GM21529 (cell line): ENCODE data around the gene PDZRN3.

Source experiments
- ATAC-seq: cut with Tn5 transposase; IDR thresholded peaks from one replicate; pipeline ENCODE4 v1.9.1; 2021; ENCODE audit not compliant: unreplicated experiment

PDZRN3 gene

GRCh38 chr3:73624821-73625665 is at the start of gene PDZRN3:
Gene PDZRN3, minus strand, starts transcription at chr3:73624941.
- no peak for ATAC-seq

- ATAC-seq, result no peak
Measured at GRCh38 chr3:73674280-73674679, 49.5 kb upstream of the PDZRN3 start.

GRCh38 chr3:73669260-73669659 is 44.5 kb upstream of the PDZRN3 start:
- ATAC-seq, result no peak

DNA sequence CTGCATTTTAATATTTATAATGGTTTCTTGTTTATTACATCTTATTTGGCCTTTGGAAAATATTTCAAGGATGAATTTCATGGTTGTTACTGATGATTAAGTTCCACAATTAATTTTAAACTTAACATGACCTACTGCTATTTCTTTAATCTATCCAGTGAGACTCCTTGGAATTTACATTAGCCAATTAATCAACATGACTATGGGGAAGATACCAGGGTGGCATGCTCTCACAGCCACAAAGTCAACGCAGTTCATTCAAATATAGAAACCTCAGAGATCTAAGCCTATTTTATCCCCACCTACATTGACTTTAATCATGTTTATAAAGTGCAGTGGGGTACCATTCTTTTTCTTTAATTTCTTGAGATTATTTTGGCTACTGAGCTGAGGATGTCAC is 43.6 kb upstream of the PDZRN3 start:
- ATAC-seq, result no peak

GRCh38 chr3:73667889-73668288 is 43.1 kb upstream of the PDZRN3 start:
- no peak for ATAC-seq

GRCh38 chr3:73665286-73665685 is 40.5 kb upstream of the PDZRN3 start:
- no peak for ATAC-seq

DNA sequence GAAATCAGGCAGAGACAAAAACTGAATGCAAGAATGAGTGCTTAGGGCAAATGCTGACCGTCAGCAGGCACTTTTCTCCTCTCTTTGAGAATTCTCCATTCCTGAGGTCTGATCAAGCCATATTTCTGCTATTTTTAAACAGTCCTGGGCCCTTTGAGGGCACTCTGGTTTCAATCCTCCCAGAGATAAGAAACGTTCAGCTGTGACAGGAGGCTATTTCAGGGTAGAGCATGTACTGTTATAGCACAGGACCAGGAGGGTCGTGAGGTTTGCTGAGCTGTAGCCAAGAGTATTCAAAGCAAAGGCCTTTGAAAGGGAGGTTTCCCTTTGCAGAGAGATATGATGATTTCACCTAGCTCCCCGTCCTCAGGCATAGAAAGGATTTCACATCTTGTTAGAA is 39.6 kb upstream of the PDZRN3 start:
- ATAC-seq, result no peak

DNA sequence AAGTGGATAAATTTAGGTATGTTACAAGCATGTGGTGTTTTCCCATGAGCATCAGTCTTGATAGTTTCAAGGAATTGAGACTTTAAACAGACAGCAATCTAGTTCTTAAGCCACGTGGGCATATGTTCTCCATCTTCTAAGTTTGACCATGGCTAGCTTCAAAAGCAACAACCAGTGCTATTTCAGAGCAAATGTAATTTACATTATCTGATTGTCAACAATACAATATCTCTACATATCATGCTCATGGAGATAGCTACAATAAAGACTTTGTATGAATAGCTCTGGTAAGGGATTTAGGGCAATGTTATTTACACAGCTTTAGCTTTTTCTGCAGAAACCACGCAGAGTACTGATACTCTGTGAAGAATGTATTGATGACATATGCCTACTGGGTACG is 38.8 kb upstream of the PDZRN3 start:
- no peak for ATAC-seq

GRCh38 chr3:73661265-73661664 is 36.5 kb upstream of the PDZRN3 start:
- ATAC-seq, result no peak

DNA sequence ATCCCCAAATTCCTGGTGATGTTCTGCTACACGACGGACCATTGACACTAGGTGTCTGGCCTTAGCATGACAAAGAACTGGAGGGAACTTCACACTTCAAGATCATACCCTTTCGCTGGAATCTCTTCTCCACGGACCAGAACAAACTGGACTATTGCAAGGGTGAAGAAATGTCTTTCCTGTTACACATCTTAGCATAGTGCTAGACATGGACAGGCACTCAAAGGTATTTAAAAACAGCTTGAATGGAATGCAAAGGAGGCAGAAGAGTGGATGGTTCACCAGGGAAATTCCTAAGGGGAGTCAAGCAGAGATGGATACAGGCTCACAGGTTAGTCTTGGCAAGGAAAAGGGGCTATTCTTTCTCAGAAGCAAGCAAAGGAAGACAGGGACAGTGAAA is 33.5 kb upstream of the PDZRN3 start:
- ATAC-seq, result no peak

DNA sequence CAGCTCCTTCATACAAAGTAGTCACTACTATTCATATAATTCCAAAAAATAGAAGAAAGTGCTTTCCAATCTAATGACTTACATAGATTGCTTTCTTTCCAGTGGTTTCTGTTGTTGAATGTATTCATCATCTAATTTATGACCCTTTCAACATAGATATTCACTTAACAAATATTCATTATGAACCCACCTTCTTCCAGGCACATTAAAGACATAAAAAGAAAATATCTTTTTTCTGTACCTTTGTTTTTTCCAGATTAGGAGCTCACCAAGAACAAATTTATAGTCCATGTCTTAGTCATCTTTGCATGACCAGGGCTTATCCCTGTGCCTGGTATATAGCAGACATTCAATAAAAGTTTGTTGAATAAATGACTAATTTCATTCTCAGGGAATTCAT is 32.4 kb upstream of the PDZRN3 start:
- ATAC-seq, result no peak

DNA sequence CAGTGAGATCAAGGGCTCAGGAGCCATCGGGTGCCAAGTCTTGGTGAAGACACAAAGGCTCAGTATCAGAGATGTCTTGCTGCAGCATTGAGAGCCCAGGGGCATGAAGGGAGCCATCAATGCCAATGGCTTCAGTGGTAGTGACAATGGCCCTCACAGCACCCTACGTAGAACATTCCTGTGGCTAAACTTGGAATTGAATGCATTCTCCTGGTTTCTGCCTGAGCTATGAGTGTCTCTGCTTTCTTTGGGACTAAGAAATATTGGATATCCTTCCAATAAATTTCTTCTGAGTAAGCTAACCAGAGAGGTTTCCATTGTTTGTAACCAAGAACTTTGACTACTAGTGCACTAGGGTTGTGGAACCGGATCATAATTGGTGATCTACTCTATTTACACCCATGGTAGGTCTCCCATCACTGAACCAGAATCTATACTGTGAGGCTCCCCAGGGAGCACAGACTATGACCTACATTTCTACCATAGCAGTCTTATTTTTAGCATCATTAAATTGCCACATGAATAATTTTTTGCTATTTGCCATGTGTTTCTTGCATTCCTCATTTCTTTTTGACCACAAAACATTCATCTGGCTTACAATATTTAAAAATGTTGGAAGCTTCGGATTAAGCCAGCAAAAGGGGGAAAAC is 31.6 kb upstream of the PDZRN3 start:
- no peak for ATAC-seq

DNA sequence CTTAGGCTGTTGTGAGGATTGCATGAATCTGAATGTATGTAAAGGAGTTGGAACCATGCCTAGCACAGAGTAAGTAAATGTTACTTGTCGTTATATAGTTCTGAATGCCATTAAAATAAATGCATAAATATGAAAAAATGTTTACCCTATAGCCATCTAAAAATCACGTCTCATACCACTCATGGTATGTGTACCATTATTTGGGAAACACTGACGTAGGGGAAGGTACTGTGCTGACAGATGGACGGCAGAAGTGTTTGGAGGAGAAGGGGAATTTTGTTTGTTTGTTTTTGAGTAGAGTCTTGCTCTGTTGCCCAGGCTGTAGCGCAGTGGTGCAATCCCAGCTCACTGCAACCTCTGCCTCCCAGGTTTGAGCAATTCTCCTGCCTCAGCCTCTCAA is 30.5 kb upstream of the PDZRN3 start:
- ATAC-seq, result no peak

DNA sequence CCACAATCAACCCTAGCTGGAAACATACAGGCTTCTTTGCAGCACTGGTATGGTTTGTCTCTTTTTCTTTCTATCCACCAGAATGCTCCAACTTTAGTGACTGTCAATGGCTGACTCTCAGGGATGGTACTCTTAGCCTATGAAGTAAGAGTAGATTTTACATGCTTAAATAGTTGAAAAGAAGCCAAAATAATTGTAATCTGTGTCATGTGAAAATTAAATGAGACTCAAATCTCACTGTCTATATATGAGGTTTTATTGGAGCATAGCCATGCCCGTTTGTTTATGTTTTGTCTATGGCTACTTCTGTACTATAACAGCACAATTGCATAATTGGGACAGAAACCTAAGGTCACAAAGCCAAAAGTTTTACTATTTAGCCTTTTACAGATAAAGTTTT is 29.1 kb upstream of the PDZRN3 start:
- no peak for ATAC-seq

DNA sequence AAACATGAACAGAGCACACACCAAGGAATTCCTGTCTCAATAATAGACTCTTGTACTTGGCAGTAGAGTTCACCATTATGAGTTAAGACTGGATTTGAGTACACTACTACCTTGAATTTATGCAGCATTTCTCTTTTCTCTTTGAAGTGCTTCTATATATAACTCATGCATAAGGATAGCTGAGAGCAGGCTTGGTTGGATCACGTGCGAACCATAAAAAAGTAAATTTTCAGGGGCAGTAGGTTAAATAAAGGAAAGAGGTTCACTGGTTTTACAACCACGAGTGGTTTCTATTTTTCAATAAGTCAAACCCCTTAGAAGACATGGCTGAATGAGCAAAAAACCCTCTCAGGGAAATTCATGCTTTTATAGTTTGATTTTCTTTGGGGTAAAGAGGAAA is 28.6 kb upstream of the PDZRN3 start:
- no peak for ATAC-seq

DNA sequence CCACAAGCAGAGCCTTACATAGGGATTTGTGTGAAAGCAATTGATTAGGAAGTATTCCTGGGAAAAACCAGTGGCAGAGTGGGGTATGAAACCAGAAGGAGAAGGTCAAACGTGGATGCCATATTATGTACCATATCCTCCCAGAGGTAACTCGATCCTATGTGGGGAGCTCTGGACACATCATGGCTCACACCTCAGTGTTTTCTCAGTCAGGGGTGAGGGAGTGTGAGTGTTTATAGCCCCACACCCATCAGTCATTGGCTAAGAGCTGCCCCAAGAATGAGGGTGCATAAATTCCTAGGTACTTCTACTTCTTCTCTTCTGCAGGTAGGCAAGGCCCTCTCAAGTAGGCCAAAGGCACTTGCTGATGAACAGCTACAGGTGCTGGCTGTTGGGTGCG is 28.2 kb upstream of the PDZRN3 start:
- ATAC-seq, result no peak

DNA sequence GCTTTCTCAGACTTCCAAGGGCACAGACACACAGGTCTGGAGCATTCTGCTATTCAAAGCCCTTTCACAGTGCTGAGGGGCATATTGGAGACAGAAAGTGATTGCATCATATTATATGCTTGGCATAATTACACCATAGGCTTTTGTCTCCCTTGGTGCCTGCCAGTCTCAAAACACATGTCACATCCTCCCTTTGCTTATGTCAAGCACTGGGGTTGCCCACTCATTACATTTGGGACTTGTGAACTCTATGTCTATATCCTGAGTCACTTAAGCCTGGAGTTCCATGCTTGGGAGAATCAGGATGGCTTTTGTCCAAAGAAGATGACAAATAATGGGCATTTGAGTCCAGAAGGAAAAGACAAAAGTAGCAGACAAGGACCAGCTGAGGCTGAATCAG is 12.3 kb upstream of the PDZRN3 start:
- ATAC-seq, result no peak

DNA sequence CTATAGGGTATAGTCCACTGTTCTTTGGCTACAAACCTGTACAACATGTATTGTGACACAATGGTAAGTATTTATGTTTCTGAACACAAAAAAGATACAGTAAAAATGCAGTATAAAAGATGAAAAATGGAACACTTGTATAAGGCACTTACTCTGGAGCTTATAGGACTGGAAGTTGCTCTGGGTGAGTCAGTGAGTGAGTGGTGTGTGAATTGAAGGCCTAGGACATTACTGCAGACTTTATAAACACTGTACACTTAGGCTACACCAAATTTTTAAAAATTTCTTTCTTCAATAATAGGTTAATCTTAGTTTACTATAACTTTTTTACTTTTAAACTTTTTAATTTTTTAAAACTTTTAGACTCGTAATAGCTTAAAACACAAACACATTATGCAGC is 10.5 kb upstream of the PDZRN3 start:
- ATAC-seq, result no peak

- no peak for ATAC-seq
Measured at GRCh38 chr3:73633916-73634344, 9.2 kb upstream of the PDZRN3 start.

DNA sequence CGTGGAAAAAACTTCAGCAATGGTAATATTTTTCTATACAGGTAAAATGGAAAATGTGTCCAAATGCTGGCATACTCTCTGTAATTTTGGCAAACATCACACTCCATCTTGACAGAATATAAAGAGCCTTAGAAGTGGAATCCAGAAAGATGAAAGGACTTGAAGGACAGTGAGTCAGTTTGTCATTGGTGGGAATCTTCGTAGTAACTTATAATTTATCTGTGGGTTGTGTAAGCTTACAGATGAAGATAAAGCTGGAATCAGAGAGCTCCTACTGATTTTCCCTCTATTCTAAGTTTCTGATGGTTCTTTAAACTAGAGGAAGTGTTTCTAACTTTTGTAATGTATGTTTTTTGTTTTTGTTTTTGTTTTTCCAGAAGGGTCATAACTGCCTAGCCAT is 8.7 kb upstream of the PDZRN3 start:
- no peak for ATAC-seq

- no peak for ATAC-seq
Measured at GRCh38 chr3:73626106-73626505, 1.4 kb upstream of the PDZRN3 start.

GRCh38 chr3:73624017-73624820 is 522 bp downstream of the PDZRN3 start:
- ATAC-seq, result no peak
